NOMO-1 treated with dmso at 0.1 percent for 144 hours (cell line): Measurements from ENCODE around the gene HPCA.
A peak's percentile ranks its signal among the peaks of the same experiment; 100 is the strongest.

Experiments
- DNase-seq: peaks from one replicate; lab custom pipeline; 2025; ENCODE audit not compliant: unreplicated experiment; lab: John Stamatoyannopoulos, UW

HPCA gene

DNA sequence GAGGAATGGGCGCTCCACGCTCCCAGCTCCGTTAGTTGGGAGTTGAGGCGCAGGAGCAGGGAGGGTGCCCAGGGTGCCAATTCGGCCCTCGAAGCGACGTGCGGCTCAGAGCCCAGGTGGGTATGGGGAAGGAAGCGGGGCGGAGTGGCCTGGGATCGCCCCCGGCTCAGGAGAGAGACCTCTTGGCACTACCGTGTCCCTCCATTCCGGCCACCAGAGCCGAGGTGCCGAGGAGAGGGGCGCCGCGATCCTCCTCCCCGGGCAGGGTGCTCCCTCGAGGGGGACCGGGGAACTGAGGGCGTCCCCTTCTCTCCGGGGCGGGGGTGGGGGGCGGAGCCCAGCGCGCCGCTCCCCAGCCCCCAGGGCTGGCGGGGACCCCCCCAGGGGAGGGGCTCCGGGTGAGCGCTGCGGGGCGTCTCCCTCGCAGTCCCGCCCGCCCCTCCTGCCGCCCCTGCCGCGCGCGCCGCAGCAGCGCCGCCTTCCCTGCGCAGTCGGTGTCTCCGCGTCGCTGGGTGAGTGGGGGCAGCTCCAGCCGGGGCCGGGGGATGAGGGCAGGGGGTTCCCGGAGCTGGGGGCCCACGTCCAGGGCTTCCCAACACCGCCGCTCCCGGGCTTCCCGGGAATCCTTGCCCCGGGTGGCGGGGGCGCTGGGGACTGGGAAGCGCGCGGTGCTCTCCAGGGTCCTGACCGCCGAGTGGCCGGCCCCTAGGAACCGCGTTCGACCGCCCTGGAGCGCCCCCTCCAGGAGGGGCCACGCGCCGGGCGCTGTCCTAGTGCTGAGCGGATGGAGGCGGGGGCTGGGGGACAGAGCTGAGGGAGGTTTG is at the start of gene HPCA:
Gene HPCA (plus strand): TSS at position 488 of the 824 bp plus-strand sequence. CDS start 2,408 bp downstream, outside the sequence.
- DNase-seq, result peak; percentile 11

DNA sequence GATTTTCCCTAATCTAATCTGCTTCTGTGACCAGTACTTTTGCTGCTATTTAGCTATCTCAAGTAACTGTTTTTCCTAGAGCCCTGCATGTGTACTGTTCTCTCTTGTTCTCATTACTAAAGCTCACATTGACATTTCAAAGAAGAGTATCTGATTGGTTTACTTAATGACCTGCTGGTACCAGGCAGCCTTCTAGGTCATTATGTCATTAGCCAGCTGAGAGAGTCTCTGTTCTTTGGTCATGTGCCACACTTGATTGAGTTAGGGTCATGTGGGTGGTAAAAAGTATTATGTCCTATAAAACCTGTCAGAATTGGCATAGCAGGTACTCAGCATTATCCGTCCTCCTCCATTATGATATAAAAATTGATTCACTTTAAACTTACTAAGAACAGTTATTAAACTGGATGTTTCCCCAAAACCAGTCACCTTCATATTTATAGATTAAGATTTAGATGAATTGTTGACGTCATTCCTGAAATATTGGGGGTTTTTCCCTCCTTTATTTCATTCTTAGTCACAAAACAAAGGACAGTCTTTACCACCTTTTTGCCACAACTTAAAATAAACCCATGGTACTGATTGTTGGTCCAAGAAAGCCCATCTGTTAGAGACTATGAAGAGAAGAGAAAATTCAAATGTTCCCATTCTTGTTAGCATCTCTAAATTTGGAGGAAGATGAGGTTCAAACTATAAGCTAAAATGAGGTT is 37.8 kb upstream of the HPCA start:
- DNase-seq, result no peak

DNA sequence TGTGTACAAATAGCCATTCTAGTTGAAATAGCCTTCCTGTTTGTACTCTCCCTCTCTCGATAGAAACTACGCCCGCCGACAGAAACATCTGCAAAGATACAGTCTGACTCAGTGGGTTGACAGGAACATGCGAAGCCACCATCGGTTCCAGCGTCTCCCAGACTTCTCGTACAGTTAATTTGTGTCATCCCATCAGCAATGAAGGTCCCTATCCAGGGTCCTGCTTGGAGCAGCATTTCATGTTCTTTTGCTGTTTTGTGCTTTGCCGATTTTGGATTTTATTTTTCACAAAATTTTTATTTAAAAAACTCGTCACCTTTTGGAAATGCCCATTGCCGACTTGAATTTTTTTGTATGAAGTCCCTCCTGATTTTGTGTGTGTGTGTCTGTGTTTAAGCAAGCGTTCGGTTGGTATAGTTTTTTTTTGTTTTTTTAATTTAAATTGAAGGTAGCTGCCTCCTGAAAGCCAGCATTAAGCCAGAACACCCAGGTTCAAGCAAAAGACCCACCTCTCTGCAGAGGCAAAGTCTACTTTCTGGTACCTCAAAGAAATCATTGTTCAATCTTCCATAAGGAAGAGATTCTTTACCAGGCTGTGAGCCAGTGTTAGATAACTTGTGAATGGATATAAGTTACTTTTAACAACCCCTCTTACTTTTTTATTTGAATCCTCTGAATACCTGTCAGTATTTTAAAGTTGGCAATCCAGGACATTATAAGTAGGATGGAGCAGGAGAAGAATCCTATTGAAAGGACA is 30.3 kb upstream of the HPCA start:
- no peak for DNase-seq

DNA sequence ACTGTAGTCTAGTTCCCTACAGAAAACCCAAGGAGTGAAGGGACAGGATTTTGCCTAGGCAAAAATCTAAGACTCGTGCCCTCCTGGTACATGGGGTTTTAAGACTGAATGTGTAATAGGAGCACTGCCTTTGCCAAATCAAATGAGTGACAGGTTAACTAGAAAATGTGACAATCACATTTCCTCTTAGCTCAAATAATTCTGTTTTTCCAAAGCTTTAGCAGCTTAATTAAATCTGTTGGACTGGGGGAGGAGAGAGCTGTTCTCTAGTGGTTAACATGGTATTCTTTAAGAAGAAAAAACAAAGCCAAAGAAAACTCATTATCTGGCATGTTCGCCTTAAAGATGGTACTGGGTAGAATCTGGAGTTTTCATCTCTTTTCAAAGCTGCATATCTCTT is 28.2 kb upstream of the HPCA start:
- no peak for DNase-seq

DNA sequence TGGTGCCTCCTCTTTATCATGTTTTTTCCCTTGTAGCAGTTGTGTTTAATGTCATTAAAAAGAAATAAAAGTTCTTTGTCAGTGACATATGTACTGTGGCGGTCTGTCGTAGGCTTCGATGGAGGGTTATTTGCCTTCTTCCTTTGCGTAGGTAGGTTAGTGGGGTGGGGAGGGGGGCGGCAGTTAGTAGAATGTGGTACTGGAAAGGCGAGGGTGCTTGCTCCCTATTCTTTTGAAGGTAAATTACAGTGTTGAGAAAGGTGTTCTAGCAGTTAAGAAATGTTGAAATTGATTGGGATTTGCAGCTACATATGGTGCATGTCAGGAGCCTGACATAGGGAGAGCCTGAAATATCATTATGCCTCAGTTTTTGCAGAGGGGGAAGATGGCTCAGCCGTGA is 27.5 kb upstream of the HPCA start:
- DNase-seq, result no peak

DNA sequence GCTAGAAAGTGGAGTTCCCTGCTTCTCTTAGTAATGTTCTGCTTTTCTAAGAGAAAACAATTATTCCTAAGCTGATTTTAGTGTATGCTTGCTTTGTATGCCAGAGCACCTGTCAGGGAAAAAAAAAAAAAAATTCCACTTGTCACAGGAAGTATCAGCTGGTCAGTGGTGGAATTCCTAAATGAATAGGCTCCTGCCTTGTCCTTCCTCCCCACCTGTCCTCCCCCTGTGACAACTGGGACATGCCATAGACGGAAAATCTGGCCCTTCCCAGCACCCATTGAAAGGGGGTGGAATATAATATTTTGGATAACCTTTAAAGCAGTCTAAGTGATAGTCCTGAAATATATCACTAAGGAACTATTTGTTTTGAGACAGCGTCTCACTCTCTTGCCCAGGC is 26.4 kb upstream of the HPCA start:
- no peak for DNase-seq

DNA sequence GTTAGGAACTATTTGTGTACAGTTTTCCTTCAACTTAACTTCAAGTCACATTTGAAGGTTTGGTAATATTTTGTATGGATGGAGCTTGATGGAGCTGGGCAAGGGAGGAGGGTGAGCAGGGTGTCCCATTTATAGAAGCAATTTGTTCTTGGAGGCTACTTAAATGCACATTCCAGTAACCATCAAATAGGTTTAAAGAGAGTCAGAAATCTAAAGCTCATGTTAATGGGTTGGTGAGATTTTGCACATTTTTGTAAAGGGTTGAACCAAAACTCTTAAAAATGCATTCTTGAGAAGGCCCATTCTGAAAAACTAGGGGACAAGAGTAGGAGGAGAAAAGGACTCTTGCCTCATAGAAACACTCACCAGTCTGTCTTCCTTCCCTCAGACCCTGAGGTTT is 25.7 kb upstream of the HPCA start:
- no peak for DNase-seq

DNA sequence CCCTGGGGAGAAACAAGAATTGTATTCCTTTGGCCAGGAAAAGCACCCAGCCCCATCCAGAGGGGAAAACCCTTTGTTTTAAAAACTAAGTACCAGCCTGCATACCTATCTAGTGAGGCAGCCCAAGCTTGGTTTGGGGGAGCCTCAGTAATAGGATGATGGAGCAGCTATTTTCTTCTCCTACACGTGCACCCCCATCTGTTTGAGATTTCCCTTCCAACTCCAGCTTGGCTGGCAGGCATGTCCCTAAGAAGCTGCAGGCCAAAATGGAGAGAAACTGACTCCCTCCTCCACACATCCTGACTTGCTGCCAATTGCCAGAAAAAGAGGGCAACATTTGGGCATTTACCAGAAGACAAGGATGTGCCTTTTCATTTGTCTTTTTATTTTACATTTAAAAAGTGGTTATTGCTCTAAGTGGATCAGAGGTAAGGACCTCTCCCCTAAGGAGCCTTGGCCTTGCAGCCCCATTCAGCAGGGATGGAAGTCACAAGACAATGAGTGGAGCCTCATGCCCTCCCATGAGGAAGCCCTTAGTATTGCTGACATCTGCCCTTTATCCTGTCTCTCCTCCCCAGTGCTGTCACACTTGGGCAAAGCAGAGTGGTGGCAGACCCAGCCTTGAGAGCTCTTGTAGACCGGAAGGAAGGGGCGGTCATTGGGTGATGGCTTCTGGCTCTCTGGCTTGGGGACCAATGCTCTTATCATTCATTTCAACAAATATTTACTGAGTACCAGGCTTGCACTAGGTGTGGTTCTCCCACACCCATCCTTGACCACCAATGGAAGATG is 24.2 kb upstream of the HPCA start:
- no peak for DNase-seq

DNA sequence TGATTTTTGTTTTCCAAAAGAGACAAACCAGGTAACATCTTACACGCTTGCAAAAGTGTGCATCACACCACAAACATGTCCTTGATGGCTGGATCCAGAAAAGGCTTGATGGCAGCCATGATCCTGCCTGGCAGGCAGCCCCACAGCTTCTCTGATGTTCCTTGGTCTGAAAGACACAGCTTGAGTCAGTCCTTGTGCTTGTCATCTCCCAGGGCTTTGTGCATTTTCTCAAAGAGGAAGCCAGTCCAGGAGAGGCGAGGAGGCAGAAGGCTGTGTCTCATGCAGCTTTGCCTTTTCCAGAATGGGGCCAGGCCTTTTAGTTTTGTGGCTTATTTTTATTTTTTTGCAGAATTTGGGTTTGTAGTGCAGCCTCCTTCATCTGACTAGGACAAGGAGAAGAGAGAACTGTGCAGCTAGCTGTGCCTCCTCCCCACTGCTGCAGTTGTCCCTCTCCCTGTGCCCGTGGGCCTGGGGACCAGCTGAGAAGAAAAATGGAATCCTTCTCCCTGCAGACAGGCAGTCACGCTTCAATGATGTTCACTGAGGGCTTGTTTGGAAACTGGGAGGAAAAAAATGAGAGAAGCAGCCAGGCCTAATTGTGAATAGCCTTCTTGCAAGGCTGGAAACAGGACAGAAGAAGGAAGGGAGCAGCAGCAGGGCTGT is 22.9 kb upstream of the HPCA start:
- DNase-seq, result no peak

DNA sequence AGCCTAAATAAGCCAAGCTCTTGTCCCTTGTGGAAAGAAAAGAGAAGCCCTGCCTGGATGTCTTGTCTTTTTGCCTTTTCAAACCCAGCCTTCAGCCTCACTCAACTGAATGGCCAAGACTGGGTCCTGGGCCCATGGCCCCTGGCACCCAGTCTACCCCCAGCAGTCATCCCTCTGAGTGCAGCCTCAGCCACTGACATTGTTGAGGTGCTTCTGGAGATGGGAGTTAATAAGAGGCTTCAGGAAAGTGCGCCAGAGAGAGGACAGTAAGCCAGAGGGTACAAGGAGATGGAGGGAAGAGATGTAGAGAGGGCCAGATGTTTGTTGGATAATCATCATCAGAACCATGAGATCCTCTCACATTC is 22.4 kb upstream of the HPCA start:
- DNase-seq, result no peak

DNA sequence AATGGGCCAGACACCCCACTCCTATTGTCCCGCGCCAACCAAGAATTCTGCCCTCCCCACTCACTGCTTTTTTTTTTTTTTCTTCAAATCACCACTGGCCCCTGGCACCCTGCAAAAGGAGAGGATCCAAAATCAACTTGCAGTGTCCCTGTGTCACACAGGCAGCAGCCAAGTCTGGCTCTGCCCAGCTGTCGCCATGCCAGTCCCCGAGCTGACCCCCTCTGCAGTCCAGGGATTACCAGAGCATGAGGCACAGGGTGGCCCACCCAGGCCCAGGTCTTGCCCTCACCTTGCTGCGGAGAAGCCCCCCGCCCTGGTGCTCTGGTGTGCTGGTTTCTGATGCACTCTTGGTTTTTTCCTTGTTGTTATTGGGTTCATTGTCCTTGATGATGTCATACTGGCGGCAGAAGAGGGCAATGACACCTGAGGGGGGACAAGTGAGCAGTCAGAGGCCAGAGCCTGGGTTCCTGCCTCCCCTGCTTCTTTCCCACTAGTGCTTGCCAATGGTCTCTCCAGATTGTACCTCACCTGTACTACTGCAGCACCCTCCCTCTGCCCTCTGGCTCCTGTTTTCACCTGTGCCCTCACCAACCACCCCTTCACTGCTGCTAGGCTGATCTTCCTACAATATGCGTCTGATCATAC is 21.8 kb upstream of the HPCA start:
- DNase-seq, result no peak

DNA sequence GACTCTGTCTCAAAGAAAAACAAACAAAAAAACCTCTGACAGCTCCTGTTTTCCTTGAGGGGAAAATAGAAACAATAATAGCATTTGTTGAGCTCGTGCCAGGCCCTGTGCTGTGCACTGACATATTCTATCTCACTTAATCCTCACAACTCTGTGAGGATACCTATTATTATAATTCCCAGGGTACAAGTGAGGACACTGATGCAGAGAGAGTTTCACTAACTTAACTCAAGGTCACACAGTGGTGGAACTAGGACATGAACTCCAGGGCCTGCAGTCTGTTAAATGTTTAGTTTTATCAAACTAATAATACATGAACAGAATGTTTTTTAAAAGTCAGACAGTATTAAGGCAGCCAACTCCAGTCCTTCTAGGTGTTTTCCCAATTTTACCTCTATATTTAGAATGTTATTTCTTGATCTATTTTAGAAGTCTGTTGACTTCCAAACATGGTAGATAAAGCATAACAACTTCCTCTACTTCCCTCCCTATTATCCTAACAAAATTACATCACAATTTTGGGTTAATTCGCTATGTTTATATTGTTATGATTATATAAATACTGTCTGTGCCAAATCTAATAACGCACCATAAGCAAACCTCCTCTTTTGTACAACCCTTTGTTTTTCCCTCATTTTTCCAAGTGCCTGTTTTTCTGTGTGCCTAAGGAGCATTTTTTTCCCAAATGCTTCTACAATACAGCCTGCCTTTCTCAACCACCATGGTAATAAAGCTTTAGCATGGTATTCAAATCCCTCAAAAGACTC is 20.5 kb upstream of the HPCA start:
- no peak for DNase-seq

DNA sequence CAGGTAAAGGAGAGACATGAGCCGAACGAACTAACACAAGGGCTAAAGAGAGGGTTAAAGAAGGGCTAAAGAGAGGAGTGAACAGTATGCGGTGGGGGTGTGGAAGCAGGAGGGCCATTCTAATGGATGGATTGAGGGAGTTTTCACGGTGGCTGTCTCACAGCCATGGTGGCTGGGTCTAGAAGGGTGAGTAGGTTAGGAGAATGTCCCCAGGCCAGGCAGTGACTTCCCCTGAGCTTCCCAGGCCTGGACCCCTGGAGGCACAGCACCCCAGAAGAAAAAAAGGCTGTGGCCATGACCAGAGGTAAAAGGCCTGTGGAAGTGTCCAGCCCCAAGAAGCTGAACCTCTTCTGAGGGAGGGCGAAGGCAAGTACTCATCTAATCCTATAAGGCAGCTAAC is 19.1 kb upstream of the HPCA start:
- DNase-seq, result no peak

DNA sequence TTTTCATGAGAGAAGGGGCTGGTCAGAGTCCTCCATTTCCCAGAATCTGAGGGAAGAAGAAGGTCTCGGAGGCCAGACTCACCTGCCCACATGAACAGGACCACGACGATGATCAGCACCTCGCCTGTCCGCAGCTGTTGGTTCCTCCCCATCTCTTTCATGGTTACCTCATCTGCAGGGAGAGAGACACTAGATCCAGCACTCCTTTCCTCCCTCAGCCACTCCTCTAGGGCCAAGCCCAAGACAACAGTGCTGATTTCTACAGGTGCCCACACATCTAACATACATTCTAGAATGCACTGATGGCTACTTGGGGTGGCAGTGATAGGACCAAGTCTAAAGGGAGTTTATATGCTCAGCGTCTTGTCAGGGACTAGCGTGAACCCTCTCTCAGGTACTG is 18.6 kb upstream of the HPCA start:
- no peak for DNase-seq

DNA sequence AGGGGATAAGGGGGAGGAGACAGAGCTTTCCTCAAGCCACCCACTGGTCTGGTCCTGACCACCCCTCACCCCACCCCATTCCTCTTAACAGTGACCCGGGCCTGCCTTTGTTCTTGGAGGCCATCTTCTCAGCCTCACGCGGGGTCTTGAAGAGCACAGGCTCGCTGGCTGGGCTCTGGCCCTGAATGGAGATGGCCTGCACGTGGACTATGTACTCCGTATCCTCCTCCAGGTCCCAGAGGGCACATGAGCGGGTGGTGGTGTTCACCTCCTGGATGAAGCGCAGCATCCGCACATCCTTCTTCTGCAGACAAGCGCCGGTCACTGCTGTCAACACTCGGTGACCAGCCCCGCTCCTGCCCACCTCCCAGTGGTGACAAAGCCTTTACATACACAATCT is 18.2 kb upstream of the HPCA start:
- DNase-seq, result no peak

DNA sequence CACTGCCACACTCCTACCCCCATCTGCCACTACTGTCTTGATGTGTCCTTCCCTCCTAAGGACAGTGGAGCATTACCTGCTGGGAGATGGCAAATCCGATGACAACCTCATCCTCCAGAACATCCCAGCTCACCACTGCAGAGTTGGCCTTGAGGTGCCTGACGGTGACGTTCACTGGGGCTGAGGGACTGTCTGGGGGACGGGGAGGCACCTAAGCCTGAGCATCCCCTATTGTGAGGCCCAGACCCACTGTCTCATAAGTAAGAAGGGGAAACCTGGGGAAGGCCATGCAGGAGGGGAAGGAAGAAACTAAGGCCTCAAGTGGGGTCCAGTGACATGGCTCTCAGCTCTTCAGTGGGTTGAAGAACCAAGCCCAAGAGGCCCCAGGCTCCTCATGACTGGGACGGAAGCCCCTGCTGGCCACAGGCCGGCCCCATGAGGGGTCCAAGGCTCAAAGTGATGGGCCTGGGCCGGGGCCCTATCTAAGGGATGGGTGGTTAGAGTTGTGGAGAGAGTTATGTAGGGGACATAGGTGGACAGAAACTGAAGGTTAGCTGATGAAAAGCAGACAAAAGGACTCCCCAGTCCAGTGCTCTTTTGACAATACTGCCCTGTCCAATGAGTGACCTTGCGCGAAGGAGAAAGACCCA is 17.4 kb upstream of the HPCA start:
- no peak for DNase-seq

DNA sequence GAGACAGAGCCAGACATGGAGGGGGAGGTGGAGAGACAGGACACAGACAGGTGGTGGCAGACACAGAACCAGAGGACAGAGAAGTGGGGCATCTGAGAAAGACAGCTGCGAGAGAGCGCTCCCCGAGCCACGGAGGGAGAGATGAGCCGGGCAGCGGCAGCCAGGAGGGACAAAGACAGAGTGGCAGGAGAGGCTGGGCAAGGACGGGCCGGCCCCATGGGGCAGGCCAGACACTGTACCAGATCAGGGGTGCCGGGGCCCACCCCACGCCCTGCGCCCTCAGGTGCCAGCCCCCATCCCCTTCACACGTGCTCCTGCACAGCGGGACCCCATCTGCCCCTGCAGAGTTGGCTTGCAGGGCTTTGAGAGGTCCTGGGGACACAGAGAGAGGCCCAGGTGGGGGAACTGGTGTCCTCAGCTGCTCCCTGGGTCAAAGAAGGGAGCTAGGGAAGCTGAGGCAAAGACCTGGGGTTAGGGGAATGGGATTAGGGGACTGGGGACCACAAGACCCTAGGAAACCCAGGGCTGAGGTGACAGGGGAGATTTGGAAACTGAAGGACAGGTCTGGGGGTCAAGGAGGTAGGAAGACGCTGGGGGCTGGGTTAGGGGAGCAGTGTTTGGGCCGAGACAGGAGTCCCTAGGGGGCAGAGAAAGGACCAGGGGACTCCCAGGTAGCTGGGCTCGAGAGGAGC is 16.2 kb upstream of the HPCA start:
- no peak for DNase-seq

DNA sequence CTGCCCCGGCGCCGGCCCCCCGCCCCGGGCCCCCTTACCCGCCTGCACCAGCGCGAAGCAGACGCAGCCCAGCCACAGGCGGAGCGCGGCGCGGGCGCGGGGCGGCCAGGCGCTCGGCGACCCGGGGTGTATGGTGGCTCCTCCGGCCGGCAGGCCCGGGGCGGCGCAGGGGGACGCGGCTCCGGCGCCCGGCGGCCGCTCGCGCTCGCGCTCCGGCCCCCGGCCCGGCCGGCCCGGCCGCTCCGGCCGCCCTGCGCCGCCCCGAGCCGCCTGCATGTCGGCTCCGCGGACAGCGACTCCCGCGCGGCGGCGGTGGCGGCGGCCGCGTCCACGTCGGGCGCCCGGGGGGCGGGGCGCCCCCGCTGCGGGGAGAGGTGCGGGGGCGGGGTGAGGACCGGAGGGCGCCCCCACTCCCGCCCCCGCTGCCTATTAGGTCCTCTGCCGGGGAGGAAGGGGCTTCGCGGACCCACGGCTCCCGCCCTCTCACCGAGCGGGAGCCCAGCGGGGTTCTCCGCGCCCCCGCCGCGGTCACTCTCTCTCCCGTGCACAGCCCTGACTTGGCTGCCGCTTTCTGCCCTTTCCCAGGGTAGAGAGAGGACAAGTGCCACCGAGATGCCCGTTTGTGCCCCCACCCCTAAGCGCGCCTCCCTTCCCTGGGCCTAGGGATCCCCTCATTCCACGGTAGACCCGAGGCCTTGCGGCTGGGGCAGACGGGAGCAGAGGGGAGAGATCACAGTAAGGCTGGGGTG is 15.5 kb upstream of the HPCA start, which contains the start of gene FNDC5:
Gene FNDC5 (minus strand): TSS at position 298 of the 749 bp plus-strand sequence.
- no peak for DNase-seq
